Measurements from ENCODE around the gene SLC16A4.

SLC16A4 gene

GRCh38 chr1:110356379-110356778 is 34.4 kb downstream of the SLC16A4 start:
- DNase-seq (ENCODE audit: low read depth in 2 of 2), result no peak

- no peak for DNase-seq (ENCODE audit: low read depth in 2 of 2)
Measured at GRCh38 chr1:110355321-110355720, 35.5 kb downstream of the SLC16A4 start.

- DNase-seq (ENCODE audit: low read depth in 2 of 2), result no peak
Measured at GRCh38 chr1:110350360-110350759, 40.5 kb downstream of the SLC16A4 start.

- no peak for DNase-seq (ENCODE audit: low read depth in 2 of 2)
Measured at GRCh38 chr1:110348771-110349170, 42.1 kb downstream of the SLC16A4 start.

DNA sequence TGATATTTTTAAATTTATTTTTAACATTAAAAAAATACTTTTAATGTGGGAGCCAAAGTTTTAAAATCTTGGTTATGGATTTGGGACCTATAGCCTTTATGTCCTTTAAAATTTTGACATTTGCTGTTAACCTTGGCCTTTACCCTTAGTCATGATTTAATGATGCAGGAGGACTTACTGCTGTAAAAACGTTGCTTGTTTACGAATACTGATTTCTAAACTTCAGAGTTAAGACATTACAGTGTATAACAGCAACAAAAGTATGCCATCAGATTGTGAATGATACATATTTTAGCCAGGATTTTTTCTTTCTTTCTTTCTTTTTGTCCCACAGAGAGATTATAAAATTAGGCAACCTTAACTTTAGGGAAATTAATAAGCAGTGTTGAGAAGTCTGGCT is 42.8 kb downstream of the SLC16A4 start:
- DNase-seq (ENCODE audit: low read depth in 2 of 2), result no peak

GRCh38 chr1:110347182-110347893 is 43.5 kb downstream of the SLC16A4 start:
- no peak for DNase-seq (ENCODE audit: low read depth in 2 of 2)

DNA sequence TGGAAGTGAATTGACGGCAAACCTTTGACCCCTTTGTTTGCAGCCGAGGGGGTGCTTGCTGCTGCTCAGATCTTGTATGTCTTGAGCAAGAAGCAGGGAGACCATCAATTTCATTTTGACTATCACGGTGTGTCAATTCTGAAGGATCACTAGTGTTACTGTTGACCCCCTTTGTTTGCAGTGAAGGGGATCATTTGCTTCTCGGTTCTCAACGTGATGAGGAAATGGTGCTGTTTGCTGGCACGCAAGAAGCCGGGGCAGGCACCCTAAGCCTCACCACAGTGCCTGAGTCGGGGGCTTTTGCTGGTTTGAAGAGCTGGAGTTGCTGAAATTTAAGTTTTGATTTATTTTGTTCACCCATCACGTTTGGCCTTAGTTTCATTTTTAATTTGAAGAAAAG is 44.1 kb downstream of the SLC16A4 start:
- no peak for DNase-seq (ENCODE audit: low read depth in 2 of 2)

GRCh38 chr1:110345480-110345879 is 45.3 kb downstream of the SLC16A4 start:
- DNase-seq (ENCODE audit: low read depth in 2 of 2), result no peak

GRCh38 chr1:110344152-110344551 is 46.7 kb downstream of the SLC16A4 start:
- no peak for DNase-seq (ENCODE audit: low read depth in 2 of 2)

DNA sequence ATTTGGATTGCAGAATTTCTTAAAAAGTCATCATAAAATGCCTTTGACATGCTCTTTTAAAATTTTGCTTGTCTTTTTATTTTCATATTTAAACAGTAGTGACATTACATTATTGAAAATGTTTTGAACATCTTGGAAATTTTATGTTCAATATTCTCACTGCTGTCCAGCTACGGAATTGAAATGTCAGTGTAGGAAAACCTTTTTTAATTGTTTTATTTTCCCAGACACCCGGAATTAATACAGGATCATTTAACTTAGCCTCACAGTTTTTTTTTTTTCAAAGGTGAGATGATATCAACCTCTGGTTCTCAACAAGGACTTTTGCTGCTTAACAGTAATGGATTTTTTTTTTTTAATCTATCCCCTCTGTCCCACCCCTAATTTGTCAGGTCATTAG is 47.6 kb downstream of the SLC16A4 start:
- DNase-seq (ENCODE audit: low read depth in 2 of 2), result no peak

DNA sequence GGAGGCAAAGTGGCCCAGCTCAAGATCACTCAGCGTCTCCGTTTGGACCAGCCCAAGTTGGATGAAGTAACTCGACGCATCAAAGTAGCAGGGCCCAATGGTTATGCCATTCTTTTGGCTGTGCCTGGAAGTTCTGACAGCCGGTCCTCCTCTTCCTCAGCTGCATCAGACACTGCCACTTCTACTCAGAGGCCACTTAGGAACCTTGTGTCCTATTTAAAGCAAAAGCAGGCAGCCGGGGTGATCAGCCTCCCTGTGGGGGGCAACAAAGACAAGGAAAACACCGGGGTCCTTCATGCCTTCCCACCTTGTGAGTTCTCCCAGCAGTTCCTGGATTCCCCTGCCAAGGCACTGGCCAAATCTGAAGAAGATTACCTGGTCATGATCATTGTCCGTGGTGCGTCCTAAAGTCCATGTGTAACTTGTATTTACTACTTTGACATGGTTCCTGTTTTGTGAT is 48.9 kb downstream of the SLC16A4 start:
- DNase-seq (ENCODE audit: low read depth in 2 of 2), result no peak

DNA sequence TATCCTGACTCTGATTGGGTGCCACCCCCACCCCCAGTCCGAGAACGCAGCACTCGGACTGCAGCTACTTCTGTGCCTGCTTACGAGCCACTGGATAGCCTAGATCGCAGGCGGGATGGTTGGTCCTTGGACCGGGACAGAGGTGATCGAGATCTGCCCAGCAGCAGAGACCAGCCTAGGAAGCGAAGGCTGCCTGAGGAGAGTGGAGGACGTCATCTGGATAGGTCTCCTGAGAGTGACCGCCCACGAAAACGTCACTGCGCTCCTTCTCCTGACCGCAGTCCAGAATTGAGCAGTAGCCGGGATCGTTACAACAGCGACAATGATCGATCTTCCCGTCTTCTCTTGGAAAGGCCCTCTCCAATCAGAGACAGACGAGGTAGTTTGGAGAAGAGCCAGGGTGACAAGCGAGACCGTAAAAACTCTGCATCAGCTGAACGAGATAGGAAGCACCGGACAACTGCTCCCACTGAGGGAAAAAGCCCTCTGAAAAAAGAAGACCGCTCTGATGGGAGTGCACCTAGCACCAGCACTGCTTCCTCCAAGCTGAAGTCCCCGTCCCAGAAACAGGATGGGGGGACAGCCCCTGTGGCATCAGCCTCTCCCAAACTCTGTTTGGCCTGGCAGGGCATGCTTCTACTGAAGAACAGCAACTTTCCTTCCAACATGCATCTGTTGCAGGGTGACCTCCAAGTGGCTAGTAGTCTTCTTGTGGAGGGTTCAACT is 49.5 kb downstream of the SLC16A4 start:
- DNase-seq (ENCODE audit: low read depth in 2 of 2), result no peak

DNA sequence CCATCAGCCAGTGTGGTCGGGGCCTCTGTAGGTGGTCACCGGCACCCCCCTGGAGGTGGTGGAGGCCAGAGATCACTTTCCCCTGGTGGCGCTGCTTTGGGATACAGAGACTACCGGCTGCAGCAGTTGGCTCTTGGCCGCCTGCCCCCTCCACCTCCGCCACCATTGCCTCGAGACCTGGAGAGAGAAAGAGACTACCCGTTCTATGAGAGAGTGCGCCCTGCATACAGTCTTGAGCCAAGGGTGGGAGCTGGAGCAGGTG is 50.7 kb downstream of the SLC16A4 start:
- DNase-seq (ENCODE audit: low read depth in 2 of 2), result no peak

- DNase-seq (ENCODE audit: low read depth in 2 of 2), result peak in 1 of 2 donors; percentile 27
Measured at GRCh38 chr1:110339407-110340206, 51.2 kb downstream of the SLC16A4 start.

- peak; percentile 93 to 98 for DNase-seq (ENCODE audit: low read depth in 2 of 2)
Measured at GRCh38 chr1:110338886-110339406, 51.9 kb downstream of the SLC16A4 start, which contains the start of gene RBM15. Gene RBM15, plus strand, starts transcription at chr1:110339377. Its CDS starts 29 bp downstream, at chr1:110339406.

DNA sequence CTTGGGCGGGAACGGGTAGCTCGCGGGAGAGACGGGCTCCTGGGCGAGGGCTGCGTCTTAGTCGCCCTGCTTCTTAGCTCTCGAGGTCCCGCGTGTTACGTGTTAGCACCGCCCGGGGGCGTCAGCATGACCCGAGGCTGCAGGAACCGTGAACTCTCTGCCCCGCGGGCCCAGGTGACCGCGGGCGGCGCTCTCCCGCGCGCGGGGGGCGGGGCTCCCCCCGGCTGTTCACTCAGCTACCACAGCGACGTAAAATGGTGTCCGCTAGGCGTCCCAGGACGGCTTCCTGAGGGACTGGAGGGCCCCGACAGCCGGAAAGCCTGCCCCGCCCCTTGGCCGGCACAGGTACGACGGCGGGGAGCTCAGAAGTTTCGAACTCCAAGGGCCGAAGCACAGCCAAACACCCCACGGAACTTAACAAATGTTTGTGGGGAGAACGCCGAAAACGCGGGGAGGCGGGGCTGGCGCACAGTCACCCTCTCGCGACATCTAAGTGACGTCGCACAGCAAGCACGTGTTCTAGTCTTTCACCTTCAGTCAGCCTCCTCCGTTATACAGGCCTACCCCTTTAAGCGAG is 52.4 kb downstream of the SLC16A4 start:
- DNase-seq (ENCODE audit: low read depth in 2 of 2), result peak; percentile 89 to 93

DNA sequence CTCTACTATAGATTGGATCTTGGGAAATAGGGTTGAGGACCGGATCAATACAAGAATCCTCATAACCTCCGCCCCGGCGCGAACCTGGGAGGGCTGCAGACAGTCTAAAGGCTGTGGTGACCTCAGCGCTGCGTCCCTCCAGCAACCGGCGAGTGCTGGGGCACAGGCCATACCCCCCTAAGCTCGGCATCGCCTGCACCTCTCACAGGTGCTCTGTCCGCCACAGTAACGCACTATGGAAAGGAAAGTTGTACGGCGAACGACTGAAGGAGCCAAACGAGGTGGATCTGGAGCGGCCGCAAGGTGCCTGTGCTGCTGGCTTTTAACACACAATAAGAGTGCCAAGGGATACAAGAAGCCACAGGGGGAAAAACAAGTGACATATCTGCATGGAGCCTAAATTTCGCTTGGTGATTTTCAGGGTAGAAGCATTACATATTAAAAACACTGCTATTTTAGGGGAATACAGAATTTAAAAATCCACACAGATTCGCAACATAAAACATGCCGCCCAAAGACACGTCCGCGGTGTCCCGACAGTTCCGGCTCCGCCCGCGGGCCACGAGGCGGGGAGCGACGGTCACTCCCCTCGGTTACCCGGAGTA is 53.0 kb downstream of the SLC16A4 start:
- DNase-seq (ENCODE audit: low read depth in 2 of 2), result peak in 1 of 2 donors; percentile 20

DNA sequence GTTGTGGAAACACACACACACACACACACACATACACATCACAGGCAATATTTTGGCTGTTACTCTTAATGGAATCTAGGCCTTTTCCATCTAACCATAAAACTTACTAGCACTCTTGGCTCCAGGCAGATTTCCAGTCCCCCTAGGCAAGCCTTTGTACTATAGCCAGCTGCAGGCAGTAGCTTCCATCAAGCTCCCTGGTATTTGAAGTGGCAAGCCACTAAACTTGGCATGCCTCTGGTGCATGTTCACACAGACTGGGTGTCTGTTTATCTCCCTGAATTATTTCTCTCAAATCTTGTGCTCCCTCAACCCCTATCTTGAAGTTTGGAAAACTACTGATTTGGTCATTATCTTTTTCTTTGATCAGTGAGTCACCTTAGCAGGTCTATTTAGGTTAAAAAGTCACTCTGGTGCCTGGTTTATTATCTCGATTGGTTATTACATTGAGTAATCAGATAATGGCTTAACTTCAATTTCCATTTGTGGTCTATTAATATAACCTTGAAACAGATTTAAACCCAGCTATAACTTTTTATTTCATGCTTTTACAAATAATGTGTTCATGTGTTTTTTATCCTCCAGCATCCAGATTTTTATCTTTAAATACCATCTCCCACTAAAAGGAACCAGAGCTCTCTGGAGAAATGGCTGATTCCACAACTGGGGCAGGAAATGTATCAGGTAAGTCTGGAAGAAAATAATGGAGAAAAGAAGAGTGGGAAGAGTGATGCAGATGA is 54.4 kb downstream of the SLC16A4 start:
- DNase-seq (ENCODE audit: low read depth in 2 of 2), result no peak

- DNase-seq (ENCODE audit: low read depth in 2 of 2), result no peak
Measured at GRCh38 chr1:110335265-110335664, 55.6 kb downstream of the SLC16A4 start.

DNA sequence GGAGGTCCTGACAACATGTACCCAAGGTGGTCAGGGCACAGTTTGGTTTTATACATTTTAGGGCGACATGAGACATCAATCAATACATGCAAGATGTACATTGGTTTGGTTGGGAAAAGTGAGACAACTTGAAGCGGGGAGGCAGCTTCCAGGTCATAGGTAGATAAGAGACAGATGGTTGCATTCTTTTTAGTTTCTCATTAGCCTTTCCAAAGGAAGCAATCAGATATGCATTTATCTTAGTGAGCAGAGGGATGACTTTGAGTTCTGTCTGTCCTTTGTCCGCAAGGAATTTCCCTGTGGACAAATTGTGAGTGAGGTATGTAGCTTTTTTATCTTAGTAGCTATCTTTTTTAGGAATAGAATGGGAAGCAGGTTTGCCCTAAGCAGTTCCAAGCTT is 62.1 kb downstream of the SLC16A4 start:
- DNase-seq (ENCODE audit: low read depth in 2 of 2), result no peak

DNA sequence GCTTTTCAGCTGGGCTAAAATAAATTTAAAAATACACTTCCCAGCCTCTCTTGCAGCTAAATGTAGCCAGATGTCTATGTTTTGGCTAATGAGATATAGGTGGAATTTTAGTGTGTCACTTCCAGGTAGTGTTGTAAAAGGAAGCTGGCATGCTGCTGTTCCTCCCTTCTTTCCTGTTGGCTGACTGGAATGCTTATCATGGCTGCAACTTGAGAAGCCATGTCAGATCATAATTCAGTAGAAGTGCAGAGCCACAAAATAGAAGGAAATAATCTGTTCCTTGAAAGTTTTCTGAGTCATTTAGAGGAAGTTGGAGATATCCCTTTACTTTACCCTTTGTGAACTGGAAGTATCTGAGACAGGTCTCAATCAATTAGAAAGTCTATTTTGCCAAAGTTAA is 62.6 kb downstream of the SLC16A4 start:
- DNase-seq (ENCODE audit: low read depth in 2 of 2), result no peak

Data from stimulated activated CD8-positive, alpha-beta memory T cell treated with anti-CD3 and anti-CD28 coated beads, Interleukin-15, amount 100 ng/mL, for 4 hours (primary cell).